Putamen (tissue), 1 donor: ENCODE results near the gene TGIF2.
A peak's percentile ranks its signal among the peaks of the same experiment; 100 is the strongest.

Experiments
- DNase-seq: peaks from one replicate; pipeline ENCODE4 v3.0.0-alpha.2; 2016; ENCODE audit warnings: low spot score

Gene TGIF2

GRCh38 chr20:36573103-36573797 lies at the start of gene TGIF2:
TGIF2 (plus strand) TSS chr20:36573597; CDS start chr20:36578775, 5,178 bp downstream.
- peak; percentile 33 for DNase-seq

- no peak for DNase-seq
These were observed 47.6 kb upstream of the TGIF2 start for GRCh38 chr20:36525620-36526365.

- peak; percentile 42 for DNase-seq
These were observed 46.8 kb upstream of the TGIF2 start for GRCh38 chr20:36526521-36527011.

GRCh38 chr20:36527331-36528125 lies 45.9 kb upstream of the TGIF2 start:
- DNase-seq = no peak

GRCh38 chr20:36528176-36528874 lies 45.1 kb upstream of the TGIF2 start:
- DNase-seq = no peak

GRCh38 chr20:36528875-36529417 lies 44.5 kb upstream of the TGIF2 start:
- DNase-seq = no peak

- DNase-seq = no peak
These were observed 41.0 kb upstream of the TGIF2 start for GRCh38 chr20:36532388-36532787.

GRCh38 chr20:36532822-36533221 lies 40.6 kb upstream of the TGIF2 start:
- DNase-seq = no peak

GRCh38 chr20:36538026-36538722 lies 35.2 kb upstream of the TGIF2 start:
- DNase-seq = no peak

- no peak for DNase-seq
These were observed 32.7 kb upstream of the TGIF2 start for GRCh38 chr20:36540551-36541211.

- no peak for DNase-seq
These were observed 32.1 kb upstream of the TGIF2 start, which contains the start of gene MYL9 for GRCh38 chr20:36541227-36541767. MYL9 (plus strand) TSS chr20:36541519; CDS start chr20:36544885, 3,366 bp downstream.

GRCh38 chr20:36541768-36542488 lies 31.5 kb upstream of the TGIF2 start:
- no peak for DNase-seq

- no peak for DNase-seq
These were observed 30.7 kb upstream of the TGIF2 start for GRCh38 chr20:36542516-36543183.

GRCh38 chr20:36543184-36544133 lies 29.9 kb upstream of the TGIF2 start:
- DNase-seq = no peak

GRCh38 chr20:36544134-36545018 lies 29.0 kb upstream of the TGIF2 start:
- DNase-seq = no peak

GRCh38 chr20:36546111-36546736 lies 27.2 kb upstream of the TGIF2 start:
- no peak for DNase-seq
